Thyroid gland (tissue), 4 donors: ENCODE results near the gene SLC16A8.

Source experiments
- POLR2A ChIP-seq, 2 donors: fragments of 450-650 bp; IDR thresholded peaks; one replicate each; pipeline ENCODE4 v1.6.1; 2017; ENCODE audit warnings: antibody characterized with exemption in 2 of 2, mild to moderate bottlenecking in 2 of 2, moderate library complexity in 1 of 2
- TF ChIP-seq, protein P1 (sequence below), 6 experiments: fragments of 200-600 bp in 3 of 6; fragments of 450-650 bp in 3 of 6; sonication (generic) in 3 of 6; IDR thresholded peaks; one replicate each; pipeline ENCODE4 v1.5.1; 2016 to 2019; ENCODE audit warnings: antibody characterized with exemption in 6 of 6, mild to moderate bottlenecking in 2 of 6, inconsistent platforms in 1 of 6, moderate library complexity in 1 of 6

DNA sequence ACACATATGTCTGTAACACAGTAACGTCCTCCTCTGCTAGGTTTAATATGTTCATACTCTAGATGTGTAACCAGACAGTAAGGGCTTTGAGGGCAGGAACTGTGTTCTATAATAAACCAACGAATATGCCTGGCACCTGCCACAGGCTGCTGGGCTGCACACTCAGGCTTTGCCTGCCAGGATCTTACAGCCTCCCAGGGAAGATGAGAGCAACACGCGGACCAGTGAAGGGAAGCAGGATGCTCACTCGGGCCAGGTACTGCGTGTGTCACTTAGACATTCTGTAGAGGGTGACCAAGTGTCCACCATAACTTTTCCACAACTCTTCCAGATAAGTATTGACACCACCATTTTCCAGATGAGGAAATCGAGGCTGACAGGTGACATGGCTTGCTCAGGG lies 48.2 kb upstream of the SLC16A8 start:
- TF ChIP-seq, protein P1, sequence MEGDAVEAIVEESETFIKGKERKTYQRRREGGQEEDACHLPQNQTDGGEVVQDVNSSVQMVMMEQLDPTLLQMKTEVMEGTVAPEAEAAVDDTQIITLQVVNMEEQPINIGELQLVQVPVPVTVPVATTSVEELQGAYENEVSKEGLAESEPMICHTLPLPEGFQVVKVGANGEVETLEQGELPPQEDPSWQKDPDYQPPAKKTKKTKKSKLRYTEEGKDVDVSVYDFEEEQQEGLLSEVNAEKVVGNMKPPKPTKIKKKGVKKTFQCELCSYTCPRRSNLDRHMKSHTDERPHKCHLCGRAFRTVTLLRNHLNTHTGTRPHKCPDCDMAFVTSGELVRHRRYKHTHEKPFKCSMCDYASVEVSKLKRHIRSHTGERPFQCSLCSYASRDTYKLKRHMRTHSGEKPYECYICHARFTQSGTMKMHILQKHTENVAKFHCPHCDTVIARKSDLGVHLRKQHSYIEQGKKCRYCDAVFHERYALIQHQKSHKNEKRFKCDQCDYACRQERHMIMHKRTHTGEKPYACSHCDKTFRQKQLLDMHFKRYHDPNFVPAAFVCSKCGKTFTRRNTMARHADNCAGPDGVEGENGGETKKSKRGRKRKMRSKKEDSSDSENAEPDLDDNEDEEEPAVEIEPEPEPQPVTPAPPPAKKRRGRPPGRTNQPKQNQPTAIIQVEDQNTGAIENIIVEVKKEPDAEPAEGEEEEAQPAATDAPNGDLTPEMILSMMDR (IDR thresholded peaks at IDR 0.05) = no peak
- no peak for TF ChIP-seq POLR2A (IDR thresholded peaks at IDR 0.05)
